PC-3 (cell line): ENCODE results near the gene TFDP1. TPM values are rescaled to one million over a fixed set of nuclear protein-coding genes. Genes with fewer than 3 reads are reported as not detected.

Experiments used
- ATAC-seq: fragments of 200-7000 bp; cut with Tn5 transposase; 2 replicates; pipeline ENCODE4 v1.9.1; 2020; ENCODE audit warnings: mild to moderate bottlenecking, moderate library complexity
- BruUV-seq: library from RNA; stranded (reverse); fragments of 400-500 nt; replicated peaks from 2 replicates; lab custom pipeline; 2021; lab: Mats Ljungman, UMichigan
- CTCF ChIA-PET: fragments of 300-600 bp; sonication (Branson Sonifier 250); formaldehyde crosslinking; loops from one replicate; lab custom pipeline; 2022; ENCODE audit warnings: antibody characterized with exemption; lab: Charles Lee
- POLR2A ChIA-PET: fragments of 300-600 bp; sonication (Branson Sonifier 250); formaldehyde crosslinking; loops from one replicate; lab custom pipeline; 2022; ENCODE audit warnings: antibody characterized with exemption; ENCODE audit not compliant: unreplicated experiment; lab: Charles Lee
- DNase-seq: peaks from one replicate; pipeline ENCODE4 v3.0.0-alpha.2; 2015
- H2AFZ ChIP-seq: fragments of 300-600 bp; sonication (generic); 2 replicates; pipeline ENCODE4 v1.6.0; 2016; ENCODE audit warnings: antibody characterized with exemption, low read length
- H3F3A ChIP-seq: fragments of 300-600 bp; sonication (generic); one replicate; pipeline ENCODE4 v1.6.0; 2017; ENCODE audit warnings: antibody characterized with exemption, low read length, control low read depth, mild to moderate bottlenecking; ENCODE audit not compliant: unreplicated experiment
- H3K27ac ChIP-seq: fragments of 300-600 bp; sonication (generic); 2 replicates; pipeline ENCODE4 v1.5.1; 2016; ENCODE audit warnings: mild to moderate bottlenecking, low read length
- H3K27me3 ChIP-seq: fragments of 300-600 bp; sonication (generic); 2 replicates; pipeline ENCODE4 v1.6.1; 2016; ENCODE audit warnings: low read length, mixed read lengths
- H3K36me3 ChIP-seq: fragments of 300-600 bp; sonication (generic); 2 replicates; pipeline ENCODE4 v1.6.1; 2016; ENCODE audit warnings: low read depth, mixed run types, low read length, mixed read lengths
- H3K4me1 ChIP-seq: fragments of 300-600 bp; sonication (generic); 2 replicates; pipeline ENCODE4 v1.5.1; 2016; ENCODE audit warnings: low read length; ENCODE audit not compliant: insufficient read depth
- H3K4me2 ChIP-seq: fragments of 300-600 bp; sonication (generic); 2 replicates; pipeline ENCODE4 v1.6.0; 2016; ENCODE audit warnings: low read length
- H3K4me3 ChIP-seq: fragments of 300-600 bp; sonication (generic); 2 replicates; pipeline ENCODE4 v1.5.1; 2016; ENCODE audit warnings: mild to moderate bottlenecking, low read length, mixed read lengths
- H3K79me2 ChIP-seq: fragments of 300-600 bp; sonication (generic); 2 replicates; pipeline ENCODE4 v1.6.1; 2017; ENCODE audit warnings: low read length, mixed read lengths
- H3K9ac ChIP-seq: fragments of 300-600 bp; sonication (generic); 2 replicates; pipeline ENCODE4 v1.6.0; 2016; ENCODE audit warnings: mild to moderate bottlenecking, low read length
- H3K9me2 ChIP-seq: fragments of 300-600 bp; sonication (generic); replicated peaks from 2 replicates; pipeline ENCODE4 v1.6.1; 2016; ENCODE audit warnings: mixed run types, low read length, mixed read lengths
- H3K9me3 ChIP-seq: fragments of 300-600 bp; sonication (generic); 2 replicates; pipeline ENCODE4 v1.6.1; 2016; ENCODE audit warnings: low read length, mixed read lengths
- H4K20me1 ChIP-seq: fragments of 300-600 bp; sonication (generic); 2 replicates; pipeline ENCODE4 v1.6.1; 2016; ENCODE audit warnings: low read length, mixed read lengths
- CTCF ChIP-seq: fragments of 300-600 bp; sonication (generic); conservative IDR thresholded peaks from 2 replicates; pipeline ENCODE4 v1.5.1; 2017; ENCODE audit warnings: antibody characterized with exemption, low read depth, mild to moderate bottlenecking, low read length
- EZH2 ChIP-seq: fragments of 300-600 bp; sonication (generic); IDR thresholded peaks from one replicate; pipeline ENCODE4 v1.6.1; 2017; ENCODE audit warnings: antibody characterized with exemption, mild to moderate bottlenecking, low read length; ENCODE audit not compliant: unreplicated experiment
- EZH2phosphoT487 ChIP-seq: fragments of 300-600 bp; sonication (generic); IDR thresholded peaks from 2 replicates; pipeline ENCODE4 v1.6.1; 2018; ENCODE audit warnings: mild to moderate bottlenecking, antibody characterized with exemption, low read length, borderline replicate concordance
- intact Hi-C: fragments of 100-400 bp; cut with micrococcal nuclease; formaldehyde crosslinking; loops from 2 replicates; pipeline ENCODE4 v1.9.0; 2023
- total RNA-seq: library from RNA; depleted of rRNA; stranded (reverse); fragments of >200 nt; gene quantifications from 2 replicates; pipeline ENCODE4 v1.2.3, GENCODE V29; 2014

Gene TFDP1
- total RNA-seq, 1 experiment from 2014 or later, result 89.5 TPM

GRCh38 chr13:113610266-113610665 is 25.7 kb downstream of the TFDP1 start:
- H4K20me1 ChIP-seq, result no peaks in the 10 kb centered on the region
- no TSS peak for BruUV-seq
- H3K36me3 ChIP-seq, result peaks cover 4% of the 10 kb centered on the region; the same call in 1 of the 2 replicates
- H3K9me3 ChIP-seq, result no peaks in the 10 kb centered on the region
- H3K4me3 ChIP-seq, result no peak overlapping the region
- CTCF ChIA-PET, result no interaction called here
- no peak overlapping the region for H2AFZ ChIP-seq
- no peak overlapping the region for H3K9ac ChIP-seq
- TF ChIP-seq EZH2 (no peak), CTCF (no peak), EZH2phosphoT487 (no peak)
- H3K4me1 ChIP-seq, result no peaks in the 10 kb centered on the region
- no peak for ATAC-seq
- H3K79me2 ChIP-seq, result peaks cover 92% of the 10 kb centered on the region
- H3K27me3 ChIP-seq, result no peaks in the 10 kb centered on the region
- H3K27ac ChIP-seq, result no peak overlapping the region
- POLR2A ChIA-PET, result no interaction called here
- no peaks in the 10 kb centered on the region for H3F3A ChIP-seq
- DNase-seq, result no peak
- intact Hi-C loops, result no loop called here
- H3K9me2 ChIP-seq, result no peaks in the 10 kb centered on the region
- no peak overlapping the region for H3K4me2 ChIP-seq

GRCh38 chr13:113611996-113612395 is 27.4 kb downstream of the TFDP1 start:
- H3K27ac ChIP-seq, result no peak overlapping the region
- no peak overlapping the region for H3K4me3 ChIP-seq
- H3F3A ChIP-seq, result no peaks in the 10 kb centered on the region
- CTCF ChIA-PET, result no interaction called here
- H3K79me2 ChIP-seq, result peaks cover 92% of the 10 kb centered on the region
- H3K9ac ChIP-seq, result no peak overlapping the region
- TF ChIP-seq EZH2, result no peak
- TF ChIP-seq CTCF, result no peak
- no peak for TF ChIP-seq EZH2phosphoT487
- H3K9me3 ChIP-seq, result no peaks in the 10 kb centered on the region
- DNase-seq (no peak), ATAC-seq (no peak)
- H3K36me3 ChIP-seq, result peaks cover 4% of the 10 kb centered on the region; the same call in 1 of the 2 replicates
- H3K4me1 ChIP-seq, result no peaks in the 10 kb centered on the region
- no TSS peak for BruUV-seq
- no peak overlapping the region for H2AFZ ChIP-seq
- intact Hi-C loops, result no loop called here
- no peaks in the 10 kb centered on the region for H3K9me2 ChIP-seq
- no peaks in the 10 kb centered on the region for H3K27me3 ChIP-seq
- no peaks in the 10 kb centered on the region for H4K20me1 ChIP-seq
- no peak overlapping the region for H3K4me2 ChIP-seq
- POLR2A ChIA-PET, result no interaction called here

- H3K9me2 ChIP-seq, result no peaks in the 10 kb centered on the region
- H3K27ac ChIP-seq, result no peak overlapping the region
- H4K20me1 ChIP-seq, result no peaks in the 10 kb centered on the region
- no peak for ATAC-seq
- no peaks in the 10 kb centered on the region for H3K4me1 ChIP-seq
- H3K79me2 ChIP-seq, result peaks cover 92% of the 10 kb centered on the region
- H3K9ac ChIP-seq, result no peak overlapping the region
- peaks cover 4% of the 10 kb centered on the region; the same call in 1 of the 2 replicates for H3K36me3 ChIP-seq
- ChIA-PET POLR2A (no interaction called here), CTCF (no interaction called here)
- TF ChIP-seq CTCF, result no peak
- no peak for TF ChIP-seq EZH2phosphoT487
- TF ChIP-seq EZH2, result no peak
- no peak overlapping the region for H2AFZ ChIP-seq
- H3F3A ChIP-seq, result no peaks in the 10 kb centered on the region
- intact Hi-C loops, result no loop called here
- H3K4me2 ChIP-seq, result no peak overlapping the region
- no peaks in the 10 kb centered on the region for H3K9me3 ChIP-seq
- DNase-seq, result no peak
- H3K4me3 ChIP-seq, result no peak overlapping the region
- BruUV-seq, result no TSS peak
- H3K27me3 ChIP-seq, result no peaks in the 10 kb centered on the region
Measured at GRCh38 chr13:113612607-113613006, 28.1 kb downstream of the TFDP1 start.
